K562 (cell line): Measurements from ENCODE around the gene BRD3. TPM values are rescaled to one million over a fixed set of nuclear protein-coding genes. Genes with fewer than 3 reads are reported as not detected.

Experiments used
- ARID4B ChIP-seq: sonication (generic); formaldehyde crosslinking; IDR thresholded peaks from 2 replicates; pipeline ENCODE4 v1.8.0; 2022; ENCODE audit warnings: mild to moderate bottlenecking, missing genetic modification reagents
- ATF3 ChIP-seq, 2 experiments: fragments of 450-650 bp in 1 of 2; sonication (generic) in 1 of 2; formaldehyde crosslinking in 1 of 2; IDR thresholded peaks in 1 of 2; conservative IDR thresholded peaks in 1 of 2; 2 replicates each; pipeline versions ENCODE4 v1.6.1 to v1.8.1; 2016 to 2023; ENCODE audit warnings: mild to moderate bottlenecking in 2 of 2, moderate library complexity in 2 of 2, inconsistent platforms in 1 of 2, missing genetic modification reagents in 1 of 2
- DLX4 ChIP-seq: fragments of 250-450 bp; sonication (Bioruptor Pico); IDR thresholded peaks from 2 replicates; pipeline ENCODE4 v1.6.1; 2021; ENCODE audit warnings: mild to moderate bottlenecking
- HMG20B ChIP-seq: fragments of 250-450 bp; sonication (Bioruptor Pico); IDR thresholded peaks from 2 replicates; pipeline ENCODE4 v1.5.0; 2021; ENCODE audit warnings: mild to moderate bottlenecking
- HMGN3 ChIP-seq: IDR thresholded peaks from 2 replicates; pipeline ENCODE4 v1.6.1; 2011; ENCODE audit warnings: borderline replicate concordance, low read depth, mild to moderate bottlenecking, mixed read lengths, low read length; ENCODE audit not compliant: insufficient read length; ENCODE audit errors: extremely low read depth
- KHSRP ChIP-seq: fragments of 450-650 bp; IDR thresholded peaks from 2 replicates; pipeline ENCODE4 v1.6.1; 2017
- RUNX1 ChIP-seq: sonication (generic); IDR thresholded peaks from 2 replicates; pipeline ENCODE4 v1.6.1; 2016; ENCODE audit warnings: antibody characterized with exemption, low read depth
- THAP7 ChIP-seq: fragments of 250-450 bp; sonication (Bioruptor Pico); IDR thresholded peaks from 2 replicates; pipeline ENCODE4 v1.5.0; 2021
- ZBTB7A ChIP-seq: IDR thresholded peaks from 2 replicates; pipeline ENCODE4 v1.6.1; 2011; ENCODE audit warnings: low read depth, mild to moderate bottlenecking, low read length, moderate library complexity, borderline replicate concordance; ENCODE audit not compliant: control insufficient read depth
- ZC3H8 ChIP-seq: fragments of 450-650 bp; IDR thresholded peaks from 2 replicates; pipeline ENCODE4 v1.6.1; 2017
- ZNF280B ChIP-seq: fragments of 250-450 bp; sonication (Bioruptor Pico); IDR thresholded peaks from 2 replicates; pipeline ENCODE4 v1.5.1; 2021; ENCODE audit warnings: mild to moderate bottlenecking
- ZNF316 ChIP-seq: fragments of 450-650 bp; IDR thresholded peaks from 2 replicates; pipeline ENCODE4 v1.6.1; 2016
- polyA plus RNA-seq, 8 experiments: library from polyadenylated mRNA; depleted of rRNA in 4 of 8; stranded (reverse) in 5 of 8; unstranded in 3 of 8; fragments of >200 nt; fragmentation: Nextera tagmentation in 2 of 8; fragmentation: Illumina TruSeq in 1 of 8; extraction: Ambion mirVana in 2 of 8; extraction: Trizol in 1 of 8; gene quantifications; 2 replicates each; pipeline versions ENCODE4 v1.2.1 to v1.2.3, GENCODE V29; 2011 to 2014; ENCODE audit warnings: inconsistent platforms in 1 of 8, missing spikeins in 1 of 8
- total RNA-seq, 7 experiments: library from RNA; depleted of rRNA in 6 of 7; stranded (reverse); fragments of >200 nt in 6 of 7; fragmentation: Illumina TruSeq in 2 of 7; extraction: Trizol in 2 of 7; gene quantifications; 2 replicates each; pipeline versions ENCODE4 v1.2.1 to v1.2.3, GENCODE V29; 2011 to 2021; ENCODE audit warnings: low replicate concordance in 1 of 7
- TF ChIP-seq, protein P1 (sequence below): IDR thresholded peaks from 2 replicates; pipeline ENCODE4 v1.6.1; 2012; ENCODE audit warnings: low read depth, low read length, improper control_type of control experiment, borderline replicate concordance
- TF ChIP-seq, protein P2 (sequence below): fragments of 250-450 bp; sonication (Bioruptor Pico); IDR thresholded peaks from 2 replicates; pipeline ENCODE4 v1.8.0; 2021; ENCODE audit warnings: moderate library complexity, mild to moderate bottlenecking, inconsistent platforms

Gene BRD3
- total and polyA plus RNA-seq, 9 of the 15 experiments (the other 6 are each of a cell fraction or from before 2014, with no cell fraction given), result 0.82 to 37.1 (median 4.2) TPM

- TF ChIP-seq ZBTB7A (peak; percentile 59; the same call in 1 of the 2 replicates), RUNX1 (no peak), ZC3H8 (no peak), ATF3 (IDR thresholded peaks at IDR 0.05) (no peak), ATF3 (CRISPR knock-in tag; conservative IDR thresholded peaks at IDR 0.05) (no peak), ARID4B (CRISPR knock-in tag) (no peak; the same call in 1 of the 2 replicates), ZNF280B (CRISPR knock-in tag) (no peak), HMGN3 (peak; percentile 50), HMG20B (CRISPR knock-in tag) (no peak), KHSRP (no peak), THAP7 (CRISPR knock-in tag) (no peak), DLX4 (CRISPR knock-in tag) (no peak), ZNF316 (no peak)
- TF ChIP-seq, protein P1, sequence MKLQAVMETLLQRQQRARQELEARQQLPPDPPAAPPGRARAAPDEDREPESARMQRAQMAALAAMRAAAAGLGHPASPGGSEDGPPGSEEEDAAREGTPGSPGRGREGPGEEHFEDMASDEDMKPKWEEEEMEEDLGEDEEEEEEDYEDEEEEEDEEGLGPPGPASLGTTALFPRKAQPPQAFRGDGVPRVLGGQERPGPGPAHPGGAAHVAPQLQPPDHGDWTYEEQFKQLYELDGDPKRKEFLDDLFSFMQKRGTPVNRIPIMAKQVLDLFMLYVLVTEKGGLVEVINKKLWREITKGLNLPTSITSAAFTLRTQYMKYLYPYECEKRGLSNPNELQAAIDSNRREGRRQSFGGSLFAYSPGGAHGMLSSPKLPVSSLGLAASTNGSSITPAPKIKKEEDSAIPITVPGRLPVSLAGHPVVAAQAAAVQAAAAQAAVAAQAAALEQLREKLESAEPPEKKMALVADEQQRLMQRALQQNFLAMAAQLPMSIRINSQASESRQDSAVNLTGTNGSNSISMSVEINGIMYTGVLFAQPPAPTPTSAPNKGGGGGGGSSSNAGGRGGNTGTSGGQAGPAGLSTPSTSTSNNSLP, result no peak
- TF ChIP-seq, protein P2, sequence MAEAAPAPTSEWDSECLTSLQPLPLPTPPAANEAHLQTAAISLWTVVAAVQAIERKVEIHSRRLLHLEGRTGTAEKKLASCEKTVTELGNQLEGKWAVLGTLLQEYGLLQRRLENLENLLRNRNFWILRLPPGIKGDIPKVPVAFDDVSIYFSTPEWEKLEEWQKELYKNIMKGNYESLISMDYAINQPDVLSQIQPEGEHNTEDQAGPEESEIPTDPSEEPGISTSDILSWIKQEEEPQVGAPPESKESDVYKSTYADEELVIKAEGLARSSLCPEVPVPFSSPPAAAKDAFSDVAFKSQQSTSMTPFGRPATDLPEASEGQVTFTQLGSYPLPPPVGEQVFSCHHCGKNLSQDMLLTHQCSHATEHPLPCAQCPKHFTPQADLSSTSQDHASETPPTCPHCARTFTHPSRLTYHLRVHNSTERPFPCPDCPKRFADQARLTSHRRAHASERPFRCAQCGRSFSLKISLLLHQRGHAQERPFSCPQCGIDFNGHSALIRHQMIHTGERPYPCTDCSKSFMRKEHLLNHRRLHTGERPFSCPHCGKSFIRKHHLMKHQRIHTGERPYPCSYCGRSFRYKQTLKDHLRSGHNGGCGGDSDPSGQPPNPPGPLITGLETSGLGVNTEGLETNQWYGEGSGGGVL, result no peak
These were observed 42.8 kb downstream of the BRD3 start, which contains the start of gene BRD3OS (continued) for GRCh38 chr9:134024828-134025605.
